Neutrophil (primary cell): ENCODE results near the gene INTU.
"Not testable (repeated sequence)": the region's sequence is repeated elsewhere in the genome, so short reads cannot be mapped to it uniquely, and the experiment has no call there.

ENCODE experiments used
- H3K27ac ChIP-seq: fragments of 200-600 bp; sonication (generic); 2 replicates; pipeline ENCODE4 v1.5.1; 2016; ENCODE audit warnings: mild to moderate bottlenecking, moderate library complexity
- H3K27me3 ChIP-seq: fragments of 200-600 bp; sonication (generic); 2 replicates; pipeline ENCODE4 v1.6.0; 2016; ENCODE audit warnings: mild to moderate bottlenecking
- H3K36me3 ChIP-seq: fragments of 200-600 bp; sonication (generic); 2 replicates; pipeline ENCODE4 v1.5.1; 2017
- H3K4me1 ChIP-seq, 2 experiments: fragments of 200-600 bp in 1 of 2; sonication (generic) in 1 of 2; 1 replicate in 1 of 2; 2 replicates in 1 of 2; pipeline versions ENCODE4 v1.5.1 to v1.6.1; 2013 to 2016; ENCODE audit warnings: low read depth in 1 of 2, low read length in 1 of 2, mild to moderate bottlenecking in 1 of 2, moderate library complexity in 1 of 2; ENCODE audit not compliant: control insufficient read depth in 1 of 2, insufficient read depth in 1 of 2
- H3K4me3 ChIP-seq, 2 experiments: fragments of 200-600 bp in 1 of 2; sonication (generic) in 1 of 2; 1 replicate in 1 of 2; 2 replicates in 1 of 2; pipeline ENCODE4 v1.5.1; 2013 to 2016; ENCODE audit warnings: low read depth in 1 of 2, low read length in 1 of 2, mild to moderate bottlenecking in 1 of 2, moderate library complexity in 1 of 2
- H3K9me3 ChIP-seq: fragments of 200-600 bp; sonication (generic); 2 replicates; pipeline ENCODE4 v1.5.1; 2016
- CTCF ChIP-seq: fragments of 200-600 bp; sonication (generic); IDR thresholded peaks from 2 replicates; pipeline ENCODE4 v1.5.1; 2016; ENCODE audit warnings: antibody characterized with exemption

The INTU gene

DNA sequence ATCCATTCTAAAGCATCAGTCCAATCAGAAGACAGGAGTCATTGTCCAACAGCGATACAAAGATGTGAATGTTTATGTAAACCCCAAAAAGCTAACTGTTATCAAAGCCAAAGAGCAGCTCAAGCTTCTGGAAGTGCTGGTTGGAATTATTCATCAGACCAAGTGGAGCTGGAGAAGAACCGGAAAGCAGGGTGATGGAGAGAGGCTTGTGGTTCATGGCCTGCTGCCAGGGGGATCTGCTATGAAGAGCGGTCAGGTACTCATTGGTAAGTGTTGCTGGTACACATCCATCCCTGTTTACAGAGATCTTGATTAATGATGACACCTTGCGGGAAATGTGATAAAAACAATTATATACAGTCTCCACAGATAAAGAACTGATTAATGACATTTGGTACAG lies 11.0 kb downstream of the INTU start:
- Histone ChIP-seq H3K27ac (no peak overlapping the region), H3K9me3 (no peaks in the 10 kb centered on the region), H3K27me3 (no peaks in the 10 kb centered on the region), H3K4me3 (no peak overlapping the region), H3K4me1 (no peaks in the 10 kb centered on the region), H3K36me3 (no peaks in the 10 kb centered on the region)
- no peak for TF ChIP-seq CTCF

DNA sequence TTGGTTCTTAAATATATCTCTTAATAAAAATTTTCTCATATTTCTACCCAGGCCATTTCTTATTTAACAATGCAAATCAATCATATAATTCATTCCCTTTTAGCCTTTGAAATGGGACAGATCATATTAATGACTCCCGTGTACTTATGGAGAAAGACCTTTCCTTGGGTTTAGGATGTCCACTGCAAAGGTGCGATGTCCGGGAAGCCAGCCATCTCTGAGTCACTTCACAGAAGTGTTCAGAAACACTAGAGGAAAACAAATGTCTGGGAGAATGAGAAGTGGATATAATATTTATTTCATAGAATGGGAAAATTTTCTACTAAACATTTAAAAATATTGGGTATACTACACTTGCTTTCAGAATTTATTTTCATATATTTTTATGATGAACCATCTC lies 15.3 kb downstream of the INTU start:
- TF ChIP-seq CTCF, result no peak
- no peaks in the 10 kb centered on the region for H3K36me3 ChIP-seq

DNA sequence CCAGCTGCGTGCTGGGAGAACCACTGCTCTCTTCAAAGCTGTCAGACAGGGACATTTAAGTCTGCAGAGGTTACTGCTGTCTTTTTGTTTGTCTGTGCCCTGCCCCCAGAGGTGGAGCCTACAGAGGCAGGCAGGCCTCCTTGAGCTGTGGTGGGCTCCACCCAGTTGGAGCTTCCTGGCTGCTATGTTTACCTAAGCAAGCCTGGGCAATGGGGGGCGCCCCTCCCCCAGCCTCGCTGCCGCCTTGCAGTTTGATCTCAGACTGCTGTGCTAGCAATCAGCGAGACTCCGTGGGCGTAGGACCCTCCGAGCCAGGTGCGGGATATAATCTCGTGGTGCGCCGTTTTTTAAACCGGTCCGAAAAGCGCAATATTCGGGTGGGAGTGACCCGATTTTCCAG lies 22.8 kb downstream of the INTU start:
- not testable (repeated sequence) for H3K27ac ChIP-seq, H3K4me1 ChIP-seq, H3K36me3 ChIP-seq, H3K27me3 ChIP-seq, H3K9me3 ChIP-seq, H3K4me3 ChIP-seq

More for the DNA sequence above, 15.3 kb downstream of the INTU start:
- Histone ChIP-seq H3K9me3 (no peaks in the 10 kb centered on the region), H3K4me1 (no peaks in the 10 kb centered on the region), H3K4me3 (no peak overlapping the region), H3K27me3 (no peaks in the 10 kb centered on the region), H3K27ac (no peak overlapping the region)

DNA sequence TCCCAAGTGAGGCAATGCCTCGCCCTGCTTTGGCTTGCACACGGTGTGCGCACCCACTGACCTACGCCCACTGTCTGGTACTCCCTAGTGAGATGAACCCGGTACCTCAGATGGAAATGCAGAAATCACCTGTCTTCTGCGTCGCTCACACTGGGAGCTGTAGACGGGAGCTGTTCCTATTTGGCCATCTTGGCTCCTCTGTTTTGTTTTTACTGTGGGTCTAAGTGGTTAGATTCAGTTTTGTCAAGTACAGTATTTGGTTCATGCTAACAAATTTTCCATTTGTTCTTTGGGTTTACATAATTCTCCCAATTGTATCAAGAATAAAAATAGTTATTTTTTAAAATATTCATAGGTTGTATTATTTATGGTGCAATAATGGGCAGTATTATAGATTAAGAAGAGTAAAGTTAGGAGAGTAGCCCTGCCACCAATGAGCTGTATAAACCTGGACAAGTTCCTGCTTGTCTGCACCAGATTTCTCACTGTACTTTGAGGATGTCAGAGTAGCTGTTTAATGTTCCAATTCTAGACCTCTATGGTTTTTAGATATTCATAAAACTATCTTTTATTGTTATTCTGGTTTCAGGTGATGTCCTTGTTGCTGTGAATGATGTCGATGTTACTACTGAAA lies 23.4 kb downstream of the INTU start:
- Histone ChIP-seq H3K27ac (no peak overlapping the region), H3K4me1 (no peaks in the 10 kb centered on the region), H3K4me3 (no peak overlapping the region), H3K9me3 (no peaks in the 10 kb centered on the region), H3K27me3 (no peaks in the 10 kb centered on the region), H3K36me3 (no peaks in the 10 kb centered on the region)
- no peak for TF ChIP-seq CTCF

GRCh38 chr4:127660284-127660885 lies 27.6 kb downstream of the INTU start:
- no peak for TF ChIP-seq CTCF
- no peaks in the 10 kb centered on the region for H3K9me3 ChIP-seq
- H3K4me3 ChIP-seq, result no peak overlapping the region
- no peak overlapping the region for H3K27ac ChIP-seq
- no peaks in the 10 kb centered on the region for H3K4me1 ChIP-seq
- H3K27me3 ChIP-seq, result no peaks in the 10 kb centered on the region
- no peaks in the 10 kb centered on the region for H3K36me3 ChIP-seq

DNA sequence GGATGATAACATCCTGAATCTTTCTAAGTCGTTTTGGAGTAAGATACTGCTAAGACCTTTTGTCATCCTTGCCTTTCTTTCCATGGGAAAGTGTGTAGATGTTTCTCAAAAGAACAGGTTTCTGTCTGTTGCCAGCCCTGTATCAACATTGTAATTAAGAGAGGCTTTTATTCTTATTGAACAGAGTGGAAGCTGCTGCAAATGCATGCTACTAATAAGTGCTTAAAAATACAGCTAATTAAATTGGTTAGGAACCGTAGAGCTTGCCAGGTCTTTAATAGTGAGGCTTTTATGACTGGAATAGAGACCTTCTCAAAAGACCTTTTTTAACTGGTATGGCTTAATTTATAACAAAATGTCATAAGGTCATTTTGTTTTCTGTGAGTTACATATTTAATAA lies 34.4 kb downstream of the INTU start:
- no peak for TF ChIP-seq CTCF
- Histone ChIP-seq H3K27ac (no peak overlapping the region), H3K4me1 (no peaks in the 10 kb centered on the region), H3K36me3 (no peaks in the 10 kb centered on the region), H3K9me3 (no peaks in the 10 kb centered on the region), H3K27me3 (no peaks in the 10 kb centered on the region), H3K4me3 (no peak overlapping the region)
